Measurements from ENCODE around the gene TTC21B. TPM values are rescaled to one million over a fixed set of nuclear protein-coding genes. Genes with fewer than 3 reads are reported as not detected.

Gene TTC21B
- total and polyA plus RNA-seq, 9 of the 15 experiments (the other 6 are each of a cell fraction or from before 2014, with no cell fraction given) = 5.2 to 34.9 (median 18.5) TPM

DNA sequence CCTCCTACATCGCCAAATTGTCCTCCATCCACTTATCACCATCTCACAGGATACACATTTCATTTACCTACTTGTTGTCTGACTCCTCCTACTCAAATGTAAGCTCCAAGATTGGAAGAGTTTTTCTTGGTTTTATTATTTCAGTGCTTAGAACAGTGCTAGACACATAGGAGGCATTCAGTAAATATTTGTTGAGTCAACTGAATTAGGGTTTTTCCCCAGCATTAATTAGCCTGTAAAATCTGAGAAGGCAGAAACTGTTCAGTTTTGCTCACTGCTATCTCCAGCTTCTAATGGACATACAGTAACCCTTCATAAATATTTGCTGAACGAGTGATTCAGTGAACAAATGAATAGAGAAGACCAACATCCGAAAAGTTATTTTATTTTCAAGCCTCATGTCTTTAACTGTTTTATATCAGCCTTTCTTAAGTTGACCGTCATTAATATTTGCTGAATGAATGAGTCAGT lies 800 bp downstream of the TTC21B start:
- Histone ChIP-seq H3K36me3 (ENCODE audit: control insufficient read depth, insufficient read depth, low read length) (peaks cover 24% of the 10 kb centered on the region; the same call in 2 of the 3 replicates), H3K4me2 (ENCODE audit: insufficient read depth, low read length) (peak overlapping the region; percentile 82), H3K79me2 (ENCODE audit: control insufficient read depth, insufficient read depth, low read length) (peaks cover 41% of the 10 kb centered on the region), H3K9me3 (replicated peaks; ENCODE audit: control insufficient read depth, insufficient read depth, low read depth, low read length) (no peaks in the 10 kb centered on the region), H3K27me3 (ENCODE audit: control insufficient read depth in 2 of 2, insufficient read depth in 2 of 2, low read length in 2 of 2) (no peaks in the 10 kb centered on the region), H4K20me1 (replicated peaks; ENCODE audit: control insufficient read depth, insufficient read depth, low read length) (no peaks in the 10 kb centered on the region), H2AFZ (ENCODE audit: low read depth, low read length) (peak overlapping the region; percentile 79), H3K4me3 (peak overlapping the region; percentile 82), H3K9me1 (ENCODE audit: control insufficient read depth, insufficient read depth, low read length) (no peaks in the 10 kb centered on the region), H3K9ac (ENCODE audit: insufficient read depth in 1 of 2, low read depth in 2 of 2, low read length in 2 of 2) (peak overlapping the region in 1 of 2 experiments; percentile 81; a peak in 3 of 4 replicates), H3K27ac (ENCODE audit: extremely low read depth, low read depth, low read length) (peak overlapping the region; percentile 83), H3K4me1 (replicated peaks in 1 of 2; ENCODE audit: control insufficient read depth in 2 of 2, insufficient read depth in 2 of 2, low read length in 2 of 2) (peaks cover 0 to 17% of the 10 kb centered on the region in 2 experiments; a peak in 3 of 5 replicates)
- intact Hi-C loops (cut with micrococcal nuclease) (loop anchor here (5.0 to 10.0 kb wide), 3 partner anchors 155 to 472 kb away; partner anchors contain the start of gene SCN1A), in situ Hi-C loops (cut with MboI) (no loop called here)
- CTCF ChIA-PET (ENCODE audit: low intra/inter-chr PET ratio) = no interaction called here
- DNase-seq (ENCODE audit: extremely low read depth in 1 of 4, low spot score in 3 of 4) = peak in 2 of 4 experiments; percentile 43 to 61
- TSS peak; percentile 54 for BruUV-seq (replicated peaks)
- peak; percentile 71 for FAIRE-seq
- ATAC-seq = peak; percentile 43
- WGBS (ENCODE audit: insufficient coverage, low coverage, missing lambda C conversion rate) = 0% methylated on average over 4 of the region's 4 CpGs
- POLR2A ChIA-PET = interaction anchor here (0.6 to 3.1 kb wide), 6 partner anchors 12 to 1379 kb away, joined by 3 to 20 read pairs (median 4); partner anchors contain the start of gene SCN9A
- TF ChIP-seq ZKSCAN8 (CRISPR knock-in tag; IDR thresholded peaks at IDR 0.05) (no peak), E2F3 (CRISPR knock-in tag; IDR thresholded peaks at IDR 0.05) (no peak), CHD4 (IDR thresholded peaks at IDR 0.05; ENCODE audit: insufficient read depth, insufficient replicate concordance, low read depth, low read length, poor library complexity, severe bottlenecking) (no peak), C11orf30 (IDR thresholded peaks at IDR 0.05; ENCODE audit: low read depth) (peak; percentile 70), ZNF146 (CRISPR knock-in tag; IDR thresholded peaks at IDR 0.05; ENCODE audit: unreplicated experiment) (no peak), RBM34 (IDR thresholded peaks at IDR 0.05; ENCODE audit: borderline replicate concordance, insufficient read depth, low read length) (no peak), GABPA (tag; conservative IDR thresholded peaks at IDR 0.05; ENCODE audit: low read depth) (no peak), ILF3 (IDR thresholded peaks at IDR 0.05; ENCODE audit: borderline replicate concordance) (0 out of 2 replicates have a peak, but pooled peaks have one; percentile 4), SAFB2 (IDR thresholded peaks at IDR 0.05; ENCODE audit: borderline replicate concordance, low read depth, low read length, severe bottlenecking) (no peak), TEAD1 (CRISPR knock-in tag; IDR thresholded peaks at IDR 0.05) (no peak), ARHGAP35 (IDR thresholded peaks at IDR 0.05; ENCODE audit: partially characterized antibody) (no peak), KDM4B (IDR thresholded peaks at IDR 0.05; ENCODE audit: borderline replicate concordance in 2 of 2, low read depth in 1 of 2) (no peak), CREBBP (IDR thresholded peaks at IDR 0.05; ENCODE audit: low read depth, low read length) (no peak), ZSCAN32 (CRISPR knock-in tag; IDR thresholded peaks at IDR 0.05) (no peak)
- TF ChIP-seq, protein P1, sequence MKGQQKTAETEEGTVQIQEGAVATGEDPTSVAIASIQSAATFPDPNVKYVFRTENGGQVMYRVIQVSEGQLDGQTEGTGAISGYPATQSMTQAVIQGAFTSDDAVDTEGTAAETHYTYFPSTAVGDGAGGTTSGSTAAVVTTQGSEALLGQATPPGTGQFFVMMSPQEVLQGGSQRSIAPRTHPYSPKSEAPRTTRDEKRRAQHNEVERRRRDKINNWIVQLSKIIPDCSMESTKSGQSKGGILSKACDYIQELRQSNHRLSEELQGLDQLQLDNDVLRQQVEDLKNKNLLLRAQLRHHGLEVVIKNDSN (CRISPR knock-in tag; IDR thresholded peaks at IDR 0.05) = no peak
- TF ChIP-seq, protein P2, sequence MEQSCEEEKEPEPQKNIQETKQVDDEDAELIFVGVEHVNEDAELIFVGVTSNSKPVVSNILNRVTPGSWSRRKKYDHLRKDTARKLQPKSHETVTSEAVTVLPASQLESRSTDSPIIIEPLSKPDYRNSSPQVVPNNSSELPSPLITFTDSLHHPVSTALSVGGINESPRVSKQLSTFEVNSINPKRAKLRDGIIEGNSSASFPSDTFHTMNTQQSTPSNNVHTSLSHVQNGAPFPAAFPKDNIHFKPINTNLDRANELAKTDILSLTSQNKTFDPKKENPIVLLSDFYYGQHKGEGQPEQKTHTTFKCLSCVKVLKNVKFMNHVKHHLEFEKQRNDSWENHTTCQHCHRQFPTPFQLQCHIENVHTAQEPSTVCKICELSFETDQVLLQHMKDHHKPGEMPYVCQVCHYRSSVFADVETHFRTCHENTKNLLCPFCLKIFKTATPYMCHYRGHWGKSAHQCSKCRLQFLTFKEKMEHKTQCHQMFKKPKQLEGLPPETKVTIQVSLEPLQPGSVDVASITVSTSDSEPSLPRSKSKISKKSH (CRISPR knock-in tag; IDR thresholded peaks at IDR 0.05) = no peak
- TF ChIP-seq, protein P3, sequence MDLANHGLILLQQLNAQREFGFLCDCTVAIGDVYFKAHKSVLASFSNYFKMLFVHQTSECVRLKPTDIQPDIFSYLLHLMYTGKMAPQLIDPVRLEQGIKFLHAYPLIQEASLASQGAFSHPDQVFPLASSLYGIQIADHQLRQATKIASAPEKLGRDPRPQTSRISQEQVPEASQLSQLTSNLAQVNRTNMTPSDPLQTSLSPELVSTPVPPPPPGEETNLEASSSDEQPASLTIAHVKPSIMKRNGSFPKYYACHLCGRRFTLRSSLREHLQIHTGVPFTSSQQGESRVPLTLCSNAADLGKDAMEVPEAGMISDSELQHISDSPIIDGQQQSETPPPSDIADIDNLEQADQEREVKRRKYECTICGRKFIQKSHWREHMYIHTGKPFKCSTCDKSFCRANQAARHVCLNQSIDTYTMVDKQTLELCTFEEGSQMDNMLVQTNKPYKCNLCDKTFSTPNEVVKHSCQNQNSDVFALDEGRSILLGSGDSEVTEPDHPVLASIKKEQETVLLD (IDR thresholded peaks at IDR 0.05) = no peak

Measured in K562 (cell line).